Embryonic facial prominence (tissue), 1 donor: ENCODE results near the gene ROBO2.

Experiments used
- DNase-seq: peaks from one replicate; pipeline ENCODE4 v3.0.0-alpha.2; 2016; ENCODE audit errors: extremely low spot score

ROBO2 gene

DNA sequence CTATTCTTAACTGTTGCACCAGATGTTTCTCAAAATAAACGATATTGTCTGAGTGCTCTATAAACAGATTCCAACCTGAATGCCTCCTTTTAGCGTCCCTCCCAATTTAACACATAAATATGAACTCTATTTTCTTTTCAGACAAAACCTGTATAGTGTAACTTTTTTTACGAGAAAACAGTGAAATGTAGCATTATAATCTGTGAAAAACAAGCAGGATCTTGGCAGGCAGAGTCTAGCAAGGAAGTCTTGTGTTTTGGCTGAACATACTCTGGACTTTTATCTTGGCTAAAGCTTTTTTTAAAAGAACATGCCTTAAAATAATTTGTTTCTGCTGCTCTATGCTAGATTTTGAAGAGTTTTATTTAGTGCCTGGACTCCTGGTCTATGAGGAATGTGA lies 150.5 kb downstream of the ROBO2 start:
- no peak for DNase-seq

DNA sequence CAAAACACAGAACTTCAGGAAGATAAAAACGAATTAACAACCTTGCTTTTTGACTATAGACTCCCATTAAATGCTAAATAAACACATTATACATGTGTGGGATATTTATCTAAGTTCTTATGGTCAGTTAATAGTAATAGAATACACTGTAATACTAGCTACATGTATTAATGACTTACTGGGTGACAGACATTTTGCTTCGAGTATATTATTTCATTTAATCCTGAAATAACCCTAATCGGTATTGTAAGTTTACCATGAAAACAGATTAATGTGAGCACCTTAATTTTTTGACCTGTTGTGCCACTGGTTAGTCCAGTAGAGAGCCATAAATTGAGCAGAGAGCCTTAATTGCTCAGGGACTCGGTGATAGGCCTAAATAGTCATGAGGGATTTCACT lies 151.1 kb downstream of the ROBO2 start:
- no peak for DNase-seq

DNA sequence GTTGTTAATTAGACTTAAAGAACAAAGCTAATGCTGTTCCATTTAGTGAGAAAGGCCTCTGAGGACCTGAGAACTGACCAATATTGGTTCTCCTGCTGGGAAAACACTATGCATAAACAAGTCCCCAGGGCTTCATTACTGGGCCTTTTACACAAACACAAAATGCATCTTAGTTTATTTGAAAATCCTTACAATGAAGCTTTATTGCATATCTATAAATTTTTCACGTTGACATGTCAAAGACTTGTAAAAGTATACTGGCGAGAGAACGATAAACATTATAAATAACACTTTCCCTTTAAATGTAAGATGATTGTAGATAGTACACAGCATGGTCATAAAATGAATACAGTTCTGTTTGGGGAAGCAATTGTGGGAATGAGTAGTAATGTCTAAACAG lies 151.7 kb downstream of the ROBO2 start:
- DNase-seq: no peak

DNA sequence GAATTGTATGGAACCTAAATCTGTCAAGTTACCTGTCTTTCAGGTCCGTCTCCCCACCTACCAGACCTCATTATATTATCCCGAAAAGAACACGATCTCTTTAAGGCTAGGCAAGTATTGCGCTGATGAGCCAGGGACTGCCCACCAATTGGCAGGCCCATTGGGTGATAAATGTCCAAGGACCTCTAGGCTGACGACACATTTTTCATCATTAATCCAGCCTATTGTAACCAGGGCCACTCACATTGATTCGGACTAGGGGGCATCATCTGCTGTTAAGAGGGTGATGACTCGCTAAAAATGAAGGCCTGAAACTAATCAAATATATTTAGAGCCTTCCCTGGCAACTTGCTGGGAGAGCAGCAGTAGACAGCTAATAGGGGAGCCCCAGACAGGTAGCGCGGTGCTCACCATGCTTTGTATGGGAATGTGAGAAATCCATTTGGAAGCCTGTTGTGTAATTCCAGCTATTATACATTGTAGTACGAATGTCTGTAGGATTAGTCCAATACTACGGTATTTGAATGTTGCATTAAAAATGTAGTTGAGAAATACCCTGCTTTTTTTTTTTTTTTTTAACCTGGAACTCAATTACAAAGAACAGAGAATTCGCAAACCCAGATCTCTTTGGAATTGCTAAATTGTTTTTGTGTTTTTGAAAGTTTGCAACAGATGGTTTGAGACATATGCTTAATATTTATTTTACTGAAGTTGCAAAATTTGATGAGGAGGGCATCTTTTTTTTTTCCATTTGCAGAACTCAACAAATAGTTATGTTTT lies 156.1 kb downstream of the ROBO2 start:
- DNase-seq: no peak

DNA sequence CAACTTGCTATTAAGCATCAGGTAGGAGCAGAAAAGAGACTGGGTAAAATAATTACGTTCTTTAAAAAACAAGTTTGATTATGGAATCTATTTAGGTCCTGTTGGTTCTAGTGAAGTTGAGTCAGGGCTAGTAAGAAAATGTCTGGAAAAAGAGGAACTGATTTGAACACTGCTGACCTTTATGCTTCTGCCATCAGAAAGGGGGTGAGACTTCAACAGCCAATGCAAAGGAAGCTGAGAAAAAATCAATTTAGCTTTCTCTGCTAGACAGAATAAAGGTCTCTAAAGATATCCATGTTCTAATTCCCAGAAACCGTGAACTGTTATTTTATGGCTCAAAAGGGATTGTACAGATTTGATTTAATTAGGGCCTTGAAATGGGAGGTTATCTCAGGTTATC lies 157.5 kb downstream of the ROBO2 start:
- DNase-seq: no peak

DNA sequence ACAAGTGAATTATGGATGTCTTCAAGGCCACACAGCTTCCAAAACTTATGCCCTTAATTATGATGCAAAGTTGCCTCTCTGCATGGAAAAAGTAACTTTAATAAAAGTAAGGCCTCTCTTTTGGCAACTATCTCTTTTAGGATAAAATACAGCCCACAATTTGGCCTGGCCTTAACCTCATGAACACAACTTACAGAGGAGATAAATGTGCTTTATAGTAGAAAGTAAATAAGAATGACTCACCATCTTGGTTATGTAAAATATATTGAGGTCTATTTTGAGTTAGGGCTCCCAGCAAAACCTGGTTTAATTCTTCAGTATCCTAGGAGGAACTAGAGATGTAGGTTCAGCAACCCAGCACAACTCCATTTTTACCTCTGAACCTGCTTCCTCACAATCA lies 164.0 kb downstream of the ROBO2 start:
- DNase-seq: no peak

DNA sequence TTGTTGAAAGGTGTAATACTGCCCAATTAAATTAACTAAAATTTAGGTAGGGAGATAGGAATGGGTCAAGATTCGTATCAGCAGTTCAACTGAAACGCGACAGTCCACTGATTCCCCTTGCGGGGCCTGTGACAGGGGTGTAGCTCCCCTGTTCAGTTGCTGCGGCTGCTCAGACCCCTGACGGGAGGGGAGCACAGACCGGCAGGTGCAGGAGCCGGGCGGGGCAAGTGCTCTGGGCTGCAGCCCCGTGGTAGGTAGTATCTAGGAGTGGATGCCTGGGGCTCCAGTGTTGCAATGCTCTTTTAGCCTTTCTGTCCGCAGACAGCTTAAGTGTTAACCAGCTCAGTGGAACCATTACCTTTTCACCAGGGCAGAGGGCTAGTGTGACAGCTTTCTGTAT lies 164.9 kb downstream of the ROBO2 start:
- DNase-seq: no peak

DNA sequence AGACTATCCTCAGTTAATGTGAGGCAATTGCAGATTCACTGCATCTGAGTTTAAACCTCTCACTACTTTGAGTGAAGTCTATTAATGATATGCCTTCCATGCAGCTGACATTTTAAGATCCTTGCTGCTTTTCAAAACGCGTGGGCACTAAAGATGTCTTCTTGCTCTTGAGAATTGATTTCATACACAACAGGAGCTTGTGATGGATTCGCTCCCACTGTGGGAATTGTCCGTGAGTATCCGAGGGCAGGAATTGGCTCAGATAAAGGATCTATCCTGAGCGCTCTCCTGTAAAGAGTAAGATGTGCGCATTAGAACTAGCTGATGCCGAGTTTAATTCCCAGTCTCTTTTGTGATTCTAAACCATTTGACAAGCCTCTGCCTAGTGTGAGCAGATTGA lies 167.9 kb downstream of the ROBO2 start:
- DNase-seq: no peak

DNA sequence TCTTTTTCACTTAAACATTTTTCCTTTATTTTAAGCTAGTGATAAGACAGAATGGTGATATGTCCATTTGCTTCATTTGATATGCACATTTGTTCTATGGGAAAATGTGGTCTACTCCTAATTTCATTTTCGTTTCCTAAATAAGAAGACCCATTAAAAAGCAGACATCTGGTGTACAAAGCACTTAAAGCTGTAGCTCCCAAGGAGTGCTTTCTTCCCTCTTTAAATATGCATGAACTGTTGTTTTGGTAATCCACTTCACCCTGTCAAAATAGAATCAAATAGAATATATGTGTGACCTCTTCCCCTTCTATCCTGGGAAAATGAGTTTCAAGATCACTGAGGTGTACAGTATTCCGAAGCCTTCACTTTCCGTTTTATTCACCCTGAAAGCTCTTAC lies 182.8 kb downstream of the ROBO2 start:
- DNase-seq: no peak

DNA sequence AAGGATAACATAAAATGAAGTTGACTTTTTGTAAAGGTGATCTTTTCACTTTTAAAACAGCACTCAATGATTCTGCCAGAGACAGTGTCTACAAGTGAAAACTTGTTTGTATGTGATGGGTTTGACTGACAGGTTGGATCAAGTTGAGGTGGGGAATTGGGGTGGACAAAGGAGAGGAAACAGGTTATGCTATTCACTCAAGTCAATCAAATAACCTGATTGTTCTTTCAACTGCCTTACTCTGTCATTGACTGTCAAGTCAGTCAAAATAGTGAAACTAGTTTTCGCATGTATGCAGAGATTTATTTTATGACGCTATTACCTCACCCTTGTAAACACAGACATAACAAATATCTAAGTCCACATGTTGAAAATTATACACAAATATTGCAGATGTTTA lies 187.7 kb downstream of the ROBO2 start:
- no peak for DNase-seq

DNA sequence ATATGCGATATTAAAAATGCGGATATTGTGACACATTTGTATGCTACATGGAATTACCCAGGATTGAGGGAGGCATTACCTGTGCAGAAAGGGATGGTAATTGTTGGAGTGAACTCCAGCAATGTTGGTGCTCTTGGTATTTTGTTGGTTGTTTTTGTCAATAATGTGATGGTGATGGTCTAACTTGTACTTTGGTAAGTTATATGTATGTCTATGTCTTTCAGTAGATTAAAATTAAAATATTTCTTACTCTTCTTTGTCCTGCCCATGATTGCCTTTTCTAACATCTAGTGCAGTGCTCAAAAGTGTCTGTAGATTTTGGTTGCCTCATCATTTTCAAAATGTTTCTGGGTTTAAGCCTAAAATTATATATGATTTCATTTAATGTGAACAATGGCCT lies 192.7 kb downstream of the ROBO2 start:
- no peak for DNase-seq

DNA sequence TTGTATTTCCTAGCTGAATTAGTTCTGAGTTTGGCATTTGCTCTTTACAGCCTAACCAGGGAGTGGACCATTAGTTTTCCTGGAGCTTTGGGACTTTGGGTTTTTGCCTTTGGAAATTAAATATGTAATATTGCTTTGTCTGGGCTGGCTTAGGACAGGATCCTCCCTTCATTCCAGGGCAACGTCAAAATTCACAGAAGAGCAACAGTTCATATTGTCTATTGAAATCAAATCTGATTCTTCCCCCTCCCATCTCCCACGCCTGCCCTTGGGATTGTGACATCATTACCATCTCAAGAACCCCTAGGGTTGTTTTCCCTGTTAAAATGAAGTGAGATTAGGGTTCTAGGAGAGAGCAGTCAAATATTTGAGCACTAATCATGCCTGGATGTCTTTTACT lies 194.1 kb downstream of the ROBO2 start:
- no peak for DNase-seq

DNA sequence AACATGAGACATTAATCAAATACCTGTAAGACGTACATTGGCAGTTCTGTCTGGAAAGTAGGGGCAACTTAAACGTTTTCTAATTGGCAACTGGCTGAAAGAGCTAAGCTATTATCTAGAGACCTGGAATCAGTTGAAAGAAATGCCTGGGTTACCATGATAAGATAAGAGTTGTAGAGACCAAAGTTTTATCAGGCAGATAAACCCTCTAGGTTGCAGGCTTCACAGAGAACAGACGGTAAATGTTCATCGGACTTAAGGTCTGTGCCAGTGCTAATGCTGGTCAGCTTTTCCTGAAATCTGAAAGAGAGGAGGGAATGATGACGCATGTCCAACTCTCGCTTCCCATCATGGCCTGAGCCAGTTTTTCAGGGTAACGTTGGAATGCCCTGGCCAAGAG lies 196.2 kb downstream of the ROBO2 start:
- no peak for DNase-seq

DNA sequence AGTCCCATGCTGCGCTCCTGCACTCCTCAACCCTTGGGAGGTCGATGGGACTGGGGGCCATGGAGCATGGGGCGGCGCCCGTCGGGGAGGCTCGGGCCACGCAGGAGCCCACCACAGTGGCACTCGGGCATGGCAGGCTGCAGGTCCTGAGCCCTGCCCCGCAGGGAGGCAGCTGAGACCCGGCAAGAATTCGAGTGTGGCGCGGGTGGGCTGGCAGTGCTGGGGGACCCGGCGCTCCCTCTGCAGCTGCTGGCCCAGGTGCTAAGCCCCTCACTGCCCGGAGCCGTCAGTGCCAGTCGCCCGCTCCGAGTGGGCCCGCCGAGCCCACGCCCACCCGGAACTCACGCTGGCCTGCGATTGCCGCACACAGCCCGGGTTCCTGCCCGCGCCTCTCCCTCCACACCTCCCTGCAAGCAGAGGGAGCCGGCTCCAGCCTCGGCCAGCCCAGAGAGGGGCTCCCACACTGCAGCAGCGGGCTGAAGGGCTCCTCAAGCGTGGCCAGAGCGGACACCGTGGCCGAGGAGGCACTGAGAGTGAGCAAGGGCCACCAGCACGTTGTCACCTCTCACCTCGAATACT lies 200.3 kb downstream of the ROBO2 start:
- no peak for DNase-seq

DNA sequence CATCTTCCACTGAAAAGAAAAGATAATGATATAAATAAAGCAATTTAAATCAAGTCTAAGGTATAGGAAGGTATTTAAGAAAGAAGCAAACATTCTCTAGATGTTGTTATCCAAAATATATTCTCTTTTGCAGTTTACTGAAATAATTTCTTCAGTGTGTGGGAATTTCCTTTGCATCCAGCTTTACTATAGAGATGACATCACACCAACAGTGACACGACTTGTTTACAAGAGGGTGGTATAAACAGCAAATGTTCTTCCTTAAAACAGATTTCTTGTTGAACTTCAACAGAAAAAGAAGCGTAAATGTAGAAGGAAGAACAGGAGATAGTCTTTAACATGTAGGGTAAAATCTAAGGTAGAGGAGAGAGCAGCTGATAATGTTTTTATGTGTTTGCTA lies 202.5 kb downstream of the ROBO2 start:
- no peak for DNase-seq

DNA sequence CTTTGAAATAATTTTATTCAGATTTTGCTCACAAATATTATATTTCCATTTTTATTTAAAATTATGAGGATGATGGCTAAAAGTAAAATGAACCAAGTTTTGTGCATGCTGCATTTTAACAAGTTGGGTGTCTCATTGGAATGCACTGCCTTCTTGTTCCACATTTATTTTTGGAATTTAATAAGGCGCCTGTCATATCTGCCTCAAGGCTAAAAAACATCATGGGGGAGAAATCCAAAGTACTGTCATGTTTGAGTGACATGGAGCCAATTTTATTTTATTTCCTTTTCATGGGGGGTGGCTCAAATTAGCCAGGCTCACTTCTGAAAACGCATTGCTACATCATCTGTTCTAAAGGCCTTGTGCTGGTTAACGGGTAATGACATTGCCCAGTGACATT lies 205.1 kb downstream of the ROBO2 start:
- no peak for DNase-seq

DNA sequence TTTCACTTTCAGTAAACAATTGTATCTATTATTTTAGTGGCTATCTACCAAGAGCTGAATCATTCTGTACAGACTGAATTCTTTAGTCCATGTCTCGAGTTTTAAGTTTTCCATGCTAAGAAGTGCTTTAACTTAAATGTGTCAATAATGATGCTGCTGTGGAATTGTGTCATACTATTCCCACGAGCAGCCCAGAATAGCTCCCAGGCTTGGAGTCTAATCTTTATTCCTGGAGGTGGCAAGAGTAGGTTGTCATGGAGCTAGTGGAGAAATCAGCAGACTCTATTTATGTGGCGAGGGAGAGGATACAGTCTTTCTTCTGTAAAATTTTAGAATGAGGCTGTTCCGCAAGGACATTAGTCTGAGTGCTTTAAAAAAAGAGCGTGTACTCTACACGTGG lies 207.2 kb downstream of the ROBO2 start:
- no peak for DNase-seq

DNA sequence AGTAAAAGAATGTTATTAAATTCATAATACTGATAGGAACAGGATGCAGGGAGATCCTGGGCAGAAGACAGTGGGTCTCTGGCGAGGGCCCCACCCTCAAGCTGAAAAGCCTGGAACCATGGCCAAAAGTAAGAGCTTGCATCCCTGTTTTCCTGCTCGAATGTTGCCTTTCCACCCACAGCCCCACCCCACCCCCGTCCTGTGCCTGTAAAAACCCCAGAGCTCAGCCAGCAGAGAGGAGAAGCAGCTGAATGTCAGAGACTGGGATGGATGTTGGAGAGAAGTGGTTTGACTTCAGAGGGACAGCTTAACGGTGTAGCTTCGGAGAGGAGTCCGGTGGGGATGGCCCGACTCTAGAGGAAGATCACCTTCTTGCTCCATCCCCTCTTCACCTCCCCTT lies 207.9 kb downstream of the ROBO2 start:
- no peak for DNase-seq

DNA sequence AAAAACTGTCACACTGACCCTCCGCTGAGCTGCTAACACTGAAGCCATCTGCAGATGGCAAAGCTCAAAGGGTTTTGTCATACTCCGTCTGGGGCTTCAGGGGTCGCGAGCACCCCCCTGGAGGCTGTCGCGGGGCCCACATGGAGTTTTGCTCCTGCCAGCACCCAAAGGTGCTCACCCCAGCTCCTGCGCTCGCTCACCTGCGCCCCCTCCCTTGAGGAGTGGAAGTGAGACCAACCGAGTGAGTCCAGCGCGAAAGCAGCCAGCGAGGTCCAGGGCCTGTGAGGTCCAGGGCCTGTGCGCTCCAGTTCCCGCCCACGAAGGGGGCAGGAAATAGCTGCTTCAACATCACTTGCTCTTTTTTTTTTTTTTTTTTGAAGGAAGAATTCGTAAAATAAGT lies 208.5 kb downstream of the ROBO2 start:
- no peak for DNase-seq

DNA sequence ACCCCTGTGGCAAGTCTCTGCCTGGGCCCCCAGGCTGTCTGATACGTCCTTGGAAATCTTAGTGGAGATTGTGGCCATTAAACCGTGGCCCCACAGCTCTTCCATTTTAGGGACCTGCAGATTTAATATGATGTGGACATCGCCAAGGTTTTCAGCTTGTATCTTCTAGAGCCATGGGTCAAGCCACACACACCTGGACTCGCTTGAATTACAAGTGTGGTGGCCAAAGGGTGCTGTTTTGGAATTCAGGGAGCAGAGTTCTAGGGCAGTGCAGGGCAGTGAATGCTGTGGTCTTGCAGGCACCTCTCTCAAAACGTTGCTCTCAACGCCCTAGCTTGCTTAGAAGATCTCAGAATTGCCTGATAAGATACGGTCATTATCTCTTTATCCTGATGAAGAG lies 211.2 kb downstream of the ROBO2 start:
- no peak for DNase-seq

DNA sequence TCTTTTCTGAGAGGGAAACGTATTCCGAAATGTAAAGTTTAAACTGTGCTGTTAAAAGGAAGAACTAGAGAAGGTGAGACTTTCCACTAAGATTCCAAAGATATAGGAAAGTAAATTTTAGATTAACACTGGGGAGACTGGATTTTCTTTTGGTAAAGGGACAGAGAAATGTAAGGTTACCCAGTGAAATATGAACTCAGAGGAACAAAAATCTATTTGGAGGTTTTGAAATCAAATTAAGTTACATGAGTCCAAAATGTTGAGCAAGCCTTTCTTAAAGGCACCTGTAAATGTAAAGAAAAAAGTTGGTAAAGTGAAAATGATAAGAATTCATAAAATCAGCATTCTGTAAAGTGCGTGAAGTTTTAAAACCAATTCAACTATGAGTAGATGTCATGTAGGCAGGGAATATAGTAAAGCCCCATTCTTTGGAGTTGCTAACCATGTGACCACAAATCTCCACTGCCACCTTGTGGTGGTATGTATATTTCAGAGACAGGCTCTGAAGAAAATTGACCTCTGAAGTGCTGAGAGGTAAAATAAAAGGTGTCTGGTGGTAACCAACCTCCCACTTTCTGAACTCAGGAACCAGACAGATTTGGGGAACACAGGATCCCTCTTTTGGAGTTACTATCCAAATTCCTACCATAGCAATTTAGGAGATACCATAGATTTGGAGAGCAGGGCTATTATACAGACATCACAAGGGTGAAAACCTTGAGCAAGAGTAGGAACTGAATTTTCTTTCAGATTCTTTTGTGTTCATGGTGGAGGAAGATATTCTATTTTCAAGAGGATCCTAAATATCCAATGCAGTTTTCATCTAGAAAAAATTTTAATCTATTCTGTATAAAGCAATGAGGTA lies 215.3 kb downstream of the ROBO2 start:
- no peak for DNase-seq

DNA sequence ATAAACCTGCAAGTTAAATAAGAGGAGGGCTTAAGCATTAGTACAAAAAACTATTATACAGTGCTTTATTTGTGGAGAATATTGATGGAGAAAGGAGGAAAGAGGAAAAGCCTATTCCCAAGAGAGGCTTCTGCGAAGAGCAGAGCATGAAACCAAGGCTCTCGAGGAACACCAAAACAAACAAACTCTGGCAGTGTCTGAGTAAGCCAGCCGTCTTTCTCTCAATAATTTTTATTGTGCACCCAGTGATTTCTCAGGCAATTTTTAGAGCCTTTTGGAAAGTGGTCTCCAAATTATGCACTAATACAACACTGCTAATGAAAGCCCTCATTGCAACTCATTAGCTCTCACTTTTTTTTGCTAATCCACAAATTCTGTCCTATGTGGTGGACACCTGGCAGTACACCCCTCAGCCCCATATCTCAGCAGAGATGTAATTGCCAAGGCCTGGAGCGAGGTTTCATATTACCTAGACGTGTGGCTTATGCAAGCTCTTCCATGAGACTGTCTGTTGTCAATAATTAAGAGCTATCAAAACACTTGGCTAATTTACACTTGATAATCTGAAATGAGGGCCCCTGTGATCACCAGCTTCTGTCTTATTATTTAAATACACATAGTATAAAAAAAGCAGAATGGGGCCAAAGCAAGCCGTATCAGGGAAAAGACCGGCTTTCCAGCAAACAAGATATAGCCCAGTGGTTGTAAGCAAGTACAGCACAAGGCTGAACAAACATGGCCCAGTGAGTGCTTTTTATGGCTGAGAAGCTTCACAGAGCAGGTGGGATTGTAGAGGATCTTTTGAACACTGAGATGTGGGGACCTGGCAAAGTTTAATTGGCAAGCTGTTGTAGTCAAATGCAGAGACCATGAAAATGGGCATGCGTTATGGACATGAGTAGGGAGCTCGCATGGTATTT lies 216.9 kb downstream of the ROBO2 start:
- DNase-seq: no peak
